GM12801 (cell line): ENCODE data around the gene SRRM1.

ENCODE experiments used
- TF ChIP-seq, protein P1 (sequence below): IDR thresholded peaks from one replicate; pipeline ENCODE4 v1.5.1; 2011; ENCODE audit warnings: control low read depth; ENCODE audit not compliant: insufficient read length; ENCODE audit errors: extremely low read depth

Gene SRRM1, protein sequence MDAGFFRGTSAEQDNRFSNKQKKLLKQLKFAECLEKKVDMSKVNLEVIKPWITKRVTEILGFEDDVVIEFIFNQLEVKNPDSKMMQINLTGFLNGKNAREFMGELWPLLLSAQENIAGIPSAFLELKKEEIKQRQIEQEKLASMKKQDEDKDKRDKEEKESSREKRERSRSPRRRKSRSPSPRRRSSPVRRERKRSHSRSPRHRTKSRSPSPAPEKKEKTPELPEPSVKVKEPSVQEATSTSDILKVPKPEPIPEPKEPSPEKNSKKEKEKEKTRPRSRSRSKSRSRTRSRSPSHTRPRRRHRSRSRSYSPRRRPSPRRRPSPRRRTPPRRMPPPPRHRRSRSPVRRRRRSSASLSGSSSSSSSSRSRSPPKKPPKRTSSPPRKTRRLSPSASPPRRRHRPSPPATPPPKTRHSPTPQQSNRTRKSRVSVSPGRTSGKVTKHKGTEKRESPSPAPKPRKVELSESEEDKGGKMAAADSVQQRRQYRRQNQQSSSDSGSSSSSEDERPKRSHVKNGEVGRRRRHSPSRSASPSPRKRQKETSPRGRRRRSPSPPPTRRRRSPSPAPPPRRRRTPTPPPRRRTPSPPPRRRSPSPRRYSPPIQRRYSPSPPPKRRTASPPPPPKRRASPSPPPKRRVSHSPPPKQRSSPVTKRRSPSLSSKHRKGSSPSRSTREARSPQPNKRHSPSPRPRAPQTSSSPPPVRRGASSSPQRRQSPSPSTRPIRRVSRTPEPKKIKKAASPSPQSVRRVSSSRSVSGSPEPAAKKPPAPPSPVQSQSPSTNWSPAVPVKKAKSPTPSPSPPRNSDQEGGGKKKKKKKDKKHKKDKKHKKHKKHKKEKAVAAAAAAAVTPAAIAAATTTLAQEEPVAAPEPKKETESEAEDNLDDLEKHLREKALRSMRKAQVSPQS

GRCh38 chr1:24642481-24643362, at the start of gene SRRM1:
SRRM1 (plus strand) TSS chr1:24643302; CDS start chr1:24643327, 25 bp downstream.
- TF ChIP-seq, protein P1, sequence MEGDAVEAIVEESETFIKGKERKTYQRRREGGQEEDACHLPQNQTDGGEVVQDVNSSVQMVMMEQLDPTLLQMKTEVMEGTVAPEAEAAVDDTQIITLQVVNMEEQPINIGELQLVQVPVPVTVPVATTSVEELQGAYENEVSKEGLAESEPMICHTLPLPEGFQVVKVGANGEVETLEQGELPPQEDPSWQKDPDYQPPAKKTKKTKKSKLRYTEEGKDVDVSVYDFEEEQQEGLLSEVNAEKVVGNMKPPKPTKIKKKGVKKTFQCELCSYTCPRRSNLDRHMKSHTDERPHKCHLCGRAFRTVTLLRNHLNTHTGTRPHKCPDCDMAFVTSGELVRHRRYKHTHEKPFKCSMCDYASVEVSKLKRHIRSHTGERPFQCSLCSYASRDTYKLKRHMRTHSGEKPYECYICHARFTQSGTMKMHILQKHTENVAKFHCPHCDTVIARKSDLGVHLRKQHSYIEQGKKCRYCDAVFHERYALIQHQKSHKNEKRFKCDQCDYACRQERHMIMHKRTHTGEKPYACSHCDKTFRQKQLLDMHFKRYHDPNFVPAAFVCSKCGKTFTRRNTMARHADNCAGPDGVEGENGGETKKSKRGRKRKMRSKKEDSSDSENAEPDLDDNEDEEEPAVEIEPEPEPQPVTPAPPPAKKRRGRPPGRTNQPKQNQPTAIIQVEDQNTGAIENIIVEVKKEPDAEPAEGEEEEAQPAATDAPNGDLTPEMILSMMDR = no peak

GRCh38 chr1:24594328-24594598, 48.8 kb upstream of the SRRM1 start:
- TF ChIP-seq, protein P1 = no peak

GRCh38 chr1:24596401-24596880, 46.7 kb upstream of the SRRM1 start:
- TF ChIP-seq, protein P1 = no peak

- TF ChIP-seq, protein P1 = no peak
These were observed 43.8 kb upstream of the SRRM1 start for GRCh38 chr1:24599265-24599664.

DNA sequence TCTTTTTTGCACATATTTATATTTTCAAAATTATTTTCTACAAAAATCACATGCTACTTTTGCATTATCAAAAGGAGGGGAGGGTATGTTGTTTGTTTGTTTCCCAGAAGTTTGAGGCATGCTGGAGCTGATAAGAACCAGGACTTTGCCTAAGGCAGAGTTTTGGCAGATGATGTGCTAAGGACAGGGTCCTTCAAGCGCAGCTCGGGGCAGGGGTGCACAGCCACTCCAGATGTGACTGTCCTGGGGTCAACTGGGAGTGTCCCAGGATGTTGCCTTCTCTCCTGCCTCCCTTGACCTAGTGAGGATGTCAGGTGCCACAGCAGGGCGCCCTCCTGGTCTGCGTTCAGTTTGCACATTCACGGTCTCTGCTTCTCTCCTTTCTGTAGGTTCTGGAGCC, 42.6 kb upstream of the SRRM1 start:
- TF ChIP-seq, protein P1 = no peak

GRCh38 chr1:24605534-24606295, 37.4 kb upstream of the SRRM1 start:
- TF ChIP-seq, protein P1 = no peak
